ENCODE measurements around the gene BBS9.

The BBS9 gene

GRCh38 chr7:33632840-33633525 lies 503.6 kb downstream of the BBS9 start:
- DNase-seq (ENCODE audit: insufficient read length), result no peak
- TF ChIP-seq TAF1 (IDR thresholded peaks at IDR 0.05; ENCODE audit: borderline replicate concordance, low read depth, low read length) (no peak), POLR2AphosphoS5 (IDR thresholded peaks at IDR 0.05; ENCODE audit: low read depth, low read length) (no peak), POLR2A (IDR thresholded peaks at IDR 0.05; ENCODE audit: low read depth, low read length) (no peak)
- FAIRE-seq, result no peak

DNA sequence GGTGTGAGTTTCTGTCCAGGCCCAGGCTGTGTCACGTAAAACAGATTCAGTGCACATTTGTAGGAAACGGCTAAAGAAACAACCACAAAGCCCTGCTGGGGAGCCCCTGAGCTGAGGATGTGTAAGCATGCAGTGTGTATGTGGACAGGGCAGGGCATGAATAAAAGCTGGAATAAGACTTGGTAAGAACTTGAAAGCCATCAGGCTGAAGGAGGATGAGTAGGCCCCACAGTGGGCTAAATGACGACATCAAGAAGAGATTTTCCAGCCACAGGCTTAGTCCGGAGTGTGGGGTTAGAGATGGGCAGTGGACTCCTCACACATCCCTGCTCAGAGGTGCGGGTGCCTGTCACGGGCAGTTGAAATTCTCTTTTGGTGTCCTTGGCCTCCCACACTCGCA lies 505.2 kb downstream of the BBS9 start:
- TF ChIP-seq TAF1 (IDR thresholded peaks at IDR 0.05; ENCODE audit: borderline replicate concordance, low read depth, low read length) (no peak), POLR2AphosphoS5 (IDR thresholded peaks at IDR 0.05; ENCODE audit: low read depth, low read length) (no peak), POLR2A (IDR thresholded peaks at IDR 0.05; ENCODE audit: low read depth, low read length) (no peak)
- DNase-seq (ENCODE audit: insufficient read length) (no peak), FAIRE-seq (no peak)

DNA sequence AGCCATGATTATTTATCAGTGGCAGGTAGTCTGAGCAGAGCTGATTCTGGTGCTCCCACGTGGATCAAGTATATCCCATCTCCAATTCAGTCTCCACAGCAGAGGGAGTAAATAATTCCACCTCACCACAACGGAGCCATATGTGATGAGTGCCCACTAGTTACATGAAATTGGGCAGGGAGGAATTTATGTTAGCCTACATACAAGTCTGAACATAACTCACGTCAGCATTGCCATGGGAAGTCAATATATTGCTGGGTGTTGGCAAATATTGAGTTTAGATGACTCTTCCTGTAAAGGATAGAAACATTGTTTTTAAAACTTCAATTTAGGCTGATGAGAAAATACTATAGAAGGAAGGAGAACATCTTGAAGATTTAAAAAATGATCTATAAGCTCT lies 507.0 kb downstream of the BBS9 start:
- no peak for FAIRE-seq
- no peak for DNase-seq (ENCODE audit: insufficient read length)
- TF ChIP-seq POLR2AphosphoS5 (IDR thresholded peaks at IDR 0.05; ENCODE audit: low read depth, low read length), result no peak
- no peak for TF ChIP-seq POLR2A (IDR thresholded peaks at IDR 0.05; ENCODE audit: low read depth, low read length)
- TF ChIP-seq TAF1 (IDR thresholded peaks at IDR 0.05; ENCODE audit: borderline replicate concordance, low read depth, low read length), result no peak

- TF ChIP-seq POLR2AphosphoS5 (IDR thresholded peaks at IDR 0.05; ENCODE audit: low read depth, low read length) (no peak), TAF1 (IDR thresholded peaks at IDR 0.05; ENCODE audit: borderline replicate concordance, low read depth, low read length) (no peak), POLR2A (IDR thresholded peaks at IDR 0.05; ENCODE audit: low read depth, low read length) (no peak)
- DNase-seq (ENCODE audit: insufficient read length), result no peak
- FAIRE-seq, result no peak
These were observed 510.3 kb downstream of the BBS9 start for GRCh38 chr7:33639552-33640197.

GRCh38 chr7:33640741-33641140 lies 511.4 kb downstream of the BBS9 start:
- no peak for FAIRE-seq
- no peak for DNase-seq (ENCODE audit: insufficient read length)
- no peak for TF ChIP-seq TAF1 (IDR thresholded peaks at IDR 0.05; ENCODE audit: borderline replicate concordance, low read depth, low read length)
- no peak for TF ChIP-seq POLR2A (IDR thresholded peaks at IDR 0.05; ENCODE audit: low read depth, low read length)
- TF ChIP-seq POLR2AphosphoS5 (IDR thresholded peaks at IDR 0.05; ENCODE audit: low read depth, low read length), result no peak

GRCh38 chr7:33642312-33642711 lies 512.9 kb downstream of the BBS9 start:
- TF ChIP-seq POLR2AphosphoS5 (IDR thresholded peaks at IDR 0.05; ENCODE audit: low read depth, low read length), result no peak
- TF ChIP-seq POLR2A (IDR thresholded peaks at IDR 0.05; ENCODE audit: low read depth, low read length), result no peak
- no peak for TF ChIP-seq TAF1 (IDR thresholded peaks at IDR 0.05; ENCODE audit: borderline replicate concordance, low read depth, low read length)
- FAIRE-seq (no peak), DNase-seq (ENCODE audit: insufficient read length) (no peak)

GRCh38 chr7:33643530-33643929 lies 514.2 kb downstream of the BBS9 start:
- TF ChIP-seq POLR2AphosphoS5 (IDR thresholded peaks at IDR 0.05; ENCODE audit: low read depth, low read length) (no peak), POLR2A (IDR thresholded peaks at IDR 0.05; ENCODE audit: low read depth, low read length) (no peak), TAF1 (IDR thresholded peaks at IDR 0.05; ENCODE audit: borderline replicate concordance, low read depth, low read length) (no peak)
- FAIRE-seq (no peak), DNase-seq (ENCODE audit: insufficient read length) (no peak)

DNA sequence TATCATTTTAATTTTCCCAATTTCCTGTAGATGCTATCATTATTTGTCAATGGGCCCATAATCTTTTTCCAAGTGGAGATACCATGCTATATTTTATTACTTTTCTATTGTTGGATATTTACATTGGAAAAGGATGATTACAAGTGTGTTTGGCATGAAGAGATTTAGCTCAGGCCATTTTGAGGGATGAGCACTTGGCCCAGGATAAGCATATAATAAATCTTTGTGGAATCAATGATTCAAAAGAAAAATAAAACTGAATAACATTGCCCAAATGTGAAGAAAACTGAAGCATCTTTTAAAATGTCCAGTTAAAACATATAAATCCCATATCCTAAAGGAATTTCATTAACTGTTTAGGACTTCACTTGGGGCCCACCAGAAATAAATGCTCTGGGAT lies 515.1 kb downstream of the BBS9 start:
- FAIRE-seq, result no peak
- TF ChIP-seq POLR2AphosphoS5 (IDR thresholded peaks at IDR 0.05; ENCODE audit: low read depth, low read length) (no peak), POLR2A (IDR thresholded peaks at IDR 0.05; ENCODE audit: low read depth, low read length) (no peak), TAF1 (IDR thresholded peaks at IDR 0.05; ENCODE audit: borderline replicate concordance, low read depth, low read length) (no peak)

DNA sequence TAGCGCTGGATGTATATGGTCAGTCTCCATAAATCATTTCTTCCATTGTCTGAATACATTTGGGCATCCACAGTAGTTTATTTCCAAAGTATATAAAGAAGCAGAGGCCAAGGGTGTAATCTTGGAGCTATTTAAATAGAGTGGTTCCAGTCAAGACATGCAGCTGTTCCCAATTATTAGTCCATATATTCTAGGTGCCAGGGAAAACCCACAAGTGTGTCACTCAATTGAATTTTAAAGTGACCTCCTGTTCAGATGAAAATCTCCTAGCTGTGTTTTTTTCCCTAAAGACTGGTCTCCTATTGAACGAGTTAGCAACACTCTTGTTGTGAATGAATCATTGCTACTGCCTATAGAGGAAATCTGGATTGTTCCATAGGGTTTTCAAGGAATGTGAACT lies 515.7 kb downstream of the BBS9 start:
- DNase-seq (ENCODE audit: insufficient read length) (no peak), FAIRE-seq (no peak)
- TF ChIP-seq POLR2AphosphoS5 (IDR thresholded peaks at IDR 0.05; ENCODE audit: low read depth, low read length), result no peak
- no peak for TF ChIP-seq TAF1 (IDR thresholded peaks at IDR 0.05; ENCODE audit: borderline replicate concordance, low read depth, low read length)
- no peak for TF ChIP-seq POLR2A (IDR thresholded peaks at IDR 0.05; ENCODE audit: low read depth, low read length)

More for the DNA sequence above, 515.1 kb downstream of the BBS9 start:
- no peak for DNase-seq (ENCODE audit: insufficient read length)

GRCh38 chr7:33646166-33646565 lies 516.8 kb downstream of the BBS9 start:
- FAIRE-seq (no peak), DNase-seq (ENCODE audit: insufficient read length) (no peak)
- TF ChIP-seq TAF1 (IDR thresholded peaks at IDR 0.05; ENCODE audit: borderline replicate concordance, low read depth, low read length), result no peak
- TF ChIP-seq POLR2A (IDR thresholded peaks at IDR 0.05; ENCODE audit: low read depth, low read length), result no peak
- no peak for TF ChIP-seq POLR2AphosphoS5 (IDR thresholded peaks at IDR 0.05; ENCODE audit: low read depth, low read length)

DNA sequence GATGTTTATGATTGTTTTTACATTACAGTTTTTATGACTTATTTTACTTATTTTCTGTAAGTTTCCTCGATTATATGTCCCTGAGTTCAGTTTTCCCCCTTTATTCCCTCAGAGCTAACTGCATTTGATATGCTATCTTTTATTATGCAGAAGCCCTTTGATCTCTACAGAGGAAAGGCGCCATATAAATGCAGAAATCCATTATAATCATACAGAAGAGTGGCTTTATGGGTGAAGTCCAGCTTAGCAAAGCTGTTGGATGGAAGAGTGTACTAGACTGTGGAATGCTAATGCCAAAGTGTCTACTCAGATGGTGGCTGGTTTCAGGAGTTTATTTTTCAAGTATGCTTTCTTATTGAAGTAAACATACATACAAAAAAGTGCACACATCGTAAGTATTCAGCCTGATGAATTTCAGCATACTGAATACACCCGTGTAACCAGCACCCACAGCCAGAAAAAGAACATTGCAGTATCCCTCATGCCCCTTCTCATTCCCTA lies 517.6 kb downstream of the BBS9 start:
- DNase-seq (ENCODE audit: insufficient read length) (no peak), FAIRE-seq (no peak)
- TF ChIP-seq POLR2A (IDR thresholded peaks at IDR 0.05; ENCODE audit: low read depth, low read length) (no peak), TAF1 (IDR thresholded peaks at IDR 0.05; ENCODE audit: borderline replicate concordance, low read depth, low read length) (no peak), POLR2AphosphoS5 (IDR thresholded peaks at IDR 0.05; ENCODE audit: low read depth, low read length) (no peak)

Data from GM12892 (cell line).